Chondrocyte (in vitro differentiated cells): Measurements from ENCODE around the gene PPIL3. TPM values are rescaled to one million over a fixed set of nuclear protein-coding genes. Genes with fewer than 3 reads are reported as not detected.

Source experiments
- DNase-seq: peaks from one replicate; pipeline ENCODE4 v3.0.0; 2021; ENCODE audit warnings: mixed read lengths, low spot score
- H3K27ac Mint-ChIP-seq: one replicate; pipeline ENCODE4 v1.8.0; 2021; ENCODE audit warnings: mild to moderate bottlenecking, moderate library complexity, mixed read lengths; ENCODE audit not compliant: unreplicated experiment
- H3K27me3 Mint-ChIP-seq: 2 replicates; pipeline ENCODE4 v1.8.0; 2021; ENCODE audit warnings: low read depth, mixed read lengths
- H3K36me3 Mint-ChIP-seq: 2 replicates; pipeline ENCODE4 v1.8.0; 2021; ENCODE audit warnings: low read depth, mixed read lengths
- H3K4me1 Mint-ChIP-seq: 2 replicates; pipeline ENCODE4 v1.8.0; 2021; ENCODE audit warnings: low read depth, mild to moderate bottlenecking, mixed read lengths
- H3K4me3 Mint-ChIP-seq: one replicate; pipeline ENCODE4 v1.8.0; 2021; ENCODE audit warnings: mild to moderate bottlenecking, moderate library complexity, mixed read lengths; ENCODE audit not compliant: unreplicated experiment
- H3K9me3 Mint-ChIP-seq: 2 replicates; pipeline ENCODE4 v1.8.0; 2021; ENCODE audit warnings: low read depth, mixed read lengths
- CTCF ChIP-seq: fragments of 200-600 bp; sonication (generic); IDR thresholded peaks from 2 replicates; pipeline ENCODE4 v1.5.0; 2021; ENCODE audit warnings: antibody characterized with exemption, mild to moderate bottlenecking, moderate library complexity
- total RNA-seq: library from RNA; stranded (reverse); gene quantifications from 3 replicates; pipeline ENCODE4 v1.2.1, GENCODE V29; 2021

PPIL3 gene
- total RNA-seq, 1 donor from 2014 or later, result 34.8 TPM

DNA sequence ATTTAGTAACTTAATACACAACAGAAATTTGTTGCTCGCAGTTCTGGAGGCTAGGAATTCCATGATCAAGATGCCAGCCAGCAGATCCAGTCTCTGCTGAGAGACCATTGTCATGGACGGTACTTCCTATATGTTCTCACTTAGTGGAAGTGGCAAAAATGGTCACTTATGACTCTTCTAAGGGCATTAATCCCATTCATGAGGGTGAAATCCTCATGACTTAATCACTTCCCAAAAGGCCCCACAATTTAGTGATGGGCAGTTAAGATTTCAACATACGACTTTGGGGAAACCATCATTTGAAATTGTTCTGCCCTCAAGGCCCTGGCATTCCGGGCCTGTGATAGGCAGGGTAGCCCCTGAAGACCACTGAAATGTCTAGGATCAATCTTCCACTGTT, 54.2 kb downstream of the PPIL3 start:
- no peak for TF ChIP-seq CTCF
- Mint-ChIP-seq H3K9me3 (peaks cover 11% of the 10 kb centered on the region), H3K27ac (no peak overlapping the region), H3K36me3 (no peaks in the 10 kb centered on the region), H3K27me3 (no peaks in the 10 kb centered on the region), H3K4me1 (no peaks in the 10 kb centered on the region), H3K4me3 (no peak overlapping the region)
- DNase-seq, result no peak

DNA sequence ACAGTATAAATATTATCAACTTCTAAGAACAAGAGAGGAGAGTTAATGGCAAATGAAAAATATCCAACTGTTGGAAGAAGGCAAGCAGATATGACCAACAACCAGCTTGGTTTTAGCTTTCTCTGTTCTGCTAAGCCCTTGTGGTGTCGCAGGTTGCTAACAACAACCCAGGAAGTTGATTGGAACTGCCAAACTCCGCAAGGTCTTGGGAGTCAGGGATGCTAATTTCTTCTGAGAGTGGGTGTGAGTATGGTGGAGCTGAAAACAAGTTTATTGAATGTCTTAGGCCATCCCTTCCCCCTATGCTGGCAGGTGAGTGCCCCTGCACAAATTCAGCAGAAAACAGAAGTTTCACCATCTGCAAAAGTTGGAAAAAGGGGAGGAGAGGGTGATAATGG, 59.6 kb downstream of the PPIL3 start:
- Mint-ChIP-seq H3K4me3 (no peak overlapping the region), H3K4me1 (peaks cover 4% of the 10 kb centered on the region), H3K27ac (no peak overlapping the region), H3K27me3 (no peaks in the 10 kb centered on the region), H3K9me3 (no peaks in the 10 kb centered on the region), H3K36me3 (peaks cover 2% of the 10 kb centered on the region)
- no peak for TF ChIP-seq CTCF
- no peak for DNase-seq

GRCh38 chr2:200828572-200829257, 60.2 kb downstream of the PPIL3 start:
- H3K27ac Mint-ChIP-seq, result no peak overlapping the region
- H3K9me3 Mint-ChIP-seq, result no peaks in the 10 kb centered on the region

DNA sequence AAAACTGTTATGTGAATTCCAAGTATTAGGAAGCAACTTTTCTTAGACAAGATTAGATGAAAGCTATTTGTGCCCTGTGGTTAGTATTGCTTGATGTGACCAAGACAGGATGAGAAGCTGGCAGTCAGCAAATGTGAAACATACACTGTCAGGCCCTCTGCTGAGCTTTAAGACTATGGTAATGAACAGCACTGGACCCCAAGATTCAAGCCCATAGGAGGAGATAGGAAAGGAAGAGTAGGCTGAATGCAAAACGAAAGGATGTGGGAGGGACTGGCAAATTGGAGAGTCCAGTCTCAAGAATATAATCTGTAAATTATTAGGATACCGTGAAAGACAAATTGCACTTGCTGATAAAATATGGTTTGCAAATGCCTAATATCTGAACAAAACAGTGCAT, 60.8 kb downstream of the PPIL3 start:
- no peaks in the 10 kb centered on the region for H3K9me3 Mint-ChIP-seq

More at GRCh38 chr2:200828572-200829257, 60.2 kb downstream of the PPIL3 start:
- Mint-ChIP-seq H3K4me1 (peaks cover 4% of the 10 kb centered on the region), H3K27me3 (no peaks in the 10 kb centered on the region), H3K36me3 (peaks cover 2% of the 10 kb centered on the region), H3K4me3 (no peak overlapping the region)
- TF ChIP-seq CTCF, result no peak
- no peak for DNase-seq

DNA sequence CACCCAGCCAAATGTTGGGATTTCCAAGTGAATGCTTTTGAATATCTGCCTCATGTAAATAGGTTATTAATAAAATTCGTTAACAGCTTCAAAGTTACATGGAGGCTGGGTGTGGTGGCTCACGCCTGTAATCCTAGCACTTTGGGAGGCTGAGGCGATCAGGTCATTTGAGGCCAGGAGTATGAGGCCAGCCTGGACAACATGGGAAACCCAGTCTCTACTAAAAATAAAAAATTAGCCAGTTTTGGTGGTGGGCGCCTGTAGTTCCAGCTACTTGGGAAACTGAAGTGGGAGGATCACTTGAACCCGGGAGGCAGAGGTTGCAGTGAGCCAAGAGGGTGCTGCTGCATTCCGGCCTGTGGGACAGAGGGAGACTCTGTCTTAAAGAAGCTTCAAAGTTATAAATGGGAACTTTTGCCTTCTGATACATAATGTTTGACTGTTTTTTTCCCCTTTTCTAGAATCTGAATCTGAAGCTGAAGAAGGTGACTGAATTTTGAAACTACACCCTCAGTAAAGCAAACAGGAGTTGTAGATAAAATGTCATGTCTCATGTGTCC, 67.1 kb downstream of the PPIL3 start:
- peaks cover 4% of the 10 kb centered on the region for H3K4me1 Mint-ChIP-seq
- H3K4me3 Mint-ChIP-seq, result no peak overlapping the region
- peaks cover 38% of the 10 kb centered on the region for H3K36me3 Mint-ChIP-seq
- no peak for TF ChIP-seq CTCF
- H3K27ac Mint-ChIP-seq, result no peak overlapping the region
- no peaks in the 10 kb centered on the region for H3K9me3 Mint-ChIP-seq
- no peak for DNase-seq
- no peaks in the 10 kb centered on the region for H3K27me3 Mint-ChIP-seq

More for the DNA sequence above, 60.8 kb downstream of the PPIL3 start:
- H3K27ac Mint-ChIP-seq, result no peak overlapping the region
- DNase-seq, result no peak
- no peaks in the 10 kb centered on the region for H3K27me3 Mint-ChIP-seq
- peaks cover 4% of the 10 kb centered on the region for H3K4me1 Mint-ChIP-seq
- TF ChIP-seq CTCF, result no peak
- no peak overlapping the region for H3K4me3 Mint-ChIP-seq
- peaks cover 2% of the 10 kb centered on the region for H3K36me3 Mint-ChIP-seq

Other genes starting within 250 kb of the PPIL3 start
- 191 to 201 TPM (median 194 TPM) in 3 replicates for gene BZW1, start 77.2 kb downstream of the PPIL3 start, total RNA-seq
- 46.7 to 66.0 TPM (median 58.4 TPM) in 3 replicates for gene CLK1, start 24.4 kb downstream of the PPIL3 start, total RNA-seq
- 14.8 to 22.2 TPM (median 17.5 TPM) in 3 replicates for gene NIF3L1, start 294 bp upstream of the PPIL3 start, total RNA-seq
- gene ORC2, start 74.6 kb upstream of the PPIL3 start, total RNA-seq, result 19.2 to 35.6 TPM (median 19.8 TPM) in 3 replicates
- gene HYCC2, start 182.6 kb upstream of the PPIL3 start, total RNA-seq, result 12.0 to 18.0 TPM (median 13.4 TPM) in 3 replicates
- gene NDUFB3, start 182.9 kb upstream of the PPIL3 start, total RNA-seq, result 59.2 to 94.1 TPM (median 66.2 TPM) in 3 replicates
- 29.0 to 38.3 TPM (median 35.8 TPM) in 3 replicates for gene CFLAR, start 227.1 kb upstream of the PPIL3 start, total RNA-seq